ENCODE results near the gene LRMDA.
"Not testable (repeated sequence)": the region's sequence is repeated elsewhere in the genome, so short reads cannot be mapped to it uniquely, and the experiment has no call there.

Gene LRMDA

DNA sequence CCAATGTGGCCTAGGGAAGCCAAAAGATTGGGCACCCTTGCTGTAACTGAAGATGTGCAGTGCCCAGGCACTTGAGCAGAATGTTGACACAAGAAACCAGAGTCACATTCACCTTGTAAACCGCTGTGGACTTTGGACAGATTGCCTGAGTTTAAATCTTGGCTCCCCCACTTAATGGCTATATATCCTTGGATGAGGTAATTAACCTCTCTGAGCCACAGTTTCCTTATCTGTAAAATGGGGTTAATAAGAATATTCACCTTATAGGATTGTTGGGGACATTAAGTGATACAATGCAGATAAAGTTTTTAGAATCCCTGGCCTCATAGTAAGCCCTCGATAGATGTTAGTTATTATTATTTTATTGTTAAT lies 331.0 kb downstream of the LRMDA start:
- Mint-ChIP-seq H3K27ac (no peak overlapping the region), H3K4me1 (ENCODE audit: low read depth) (peaks cover 12% of the 10 kb centered on the region), H3K4me3 (no peak overlapping the region), H3K27me3 (no peaks in the 10 kb centered on the region), H3K36me3 (ENCODE audit: low read depth) (no peaks in the 10 kb centered on the region), H3K9me3 (no peaks in the 10 kb centered on the region)
- intact Hi-C loops (cut with micrococcal nuclease) = no loop called here

DNA sequence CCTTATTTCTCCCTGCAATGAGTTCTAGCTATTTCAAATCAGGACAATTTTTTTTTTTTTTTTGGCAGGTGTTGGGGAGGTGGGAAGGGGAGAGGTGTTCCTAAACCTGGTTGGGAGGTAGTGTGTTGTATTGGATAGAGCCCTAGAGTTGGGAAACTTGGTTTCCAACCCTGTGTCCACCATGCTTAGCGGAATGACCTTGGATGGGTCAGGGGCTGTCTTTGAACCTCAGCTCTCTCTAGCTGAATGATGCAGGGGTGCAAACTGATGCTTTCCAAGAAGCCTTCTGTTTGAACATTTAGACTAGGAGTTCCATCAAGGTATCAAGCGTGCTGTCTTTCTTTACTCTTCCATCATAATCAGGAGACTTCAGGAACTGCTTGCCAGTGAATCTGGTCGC lies 332.2 kb downstream of the LRMDA start:
- Mint-ChIP-seq H3K27me3 (no peaks in the 10 kb centered on the region), H3K4me1 (ENCODE audit: low read depth) (peaks cover 12% of the 10 kb centered on the region), H3K36me3 (ENCODE audit: low read depth) (no peaks in the 10 kb centered on the region), H3K27ac (no peak overlapping the region), H3K4me3 (no peak overlapping the region), H3K9me3 (no peaks in the 10 kb centered on the region)
- intact Hi-C loops (cut with micrococcal nuclease) = no loop called here

DNA sequence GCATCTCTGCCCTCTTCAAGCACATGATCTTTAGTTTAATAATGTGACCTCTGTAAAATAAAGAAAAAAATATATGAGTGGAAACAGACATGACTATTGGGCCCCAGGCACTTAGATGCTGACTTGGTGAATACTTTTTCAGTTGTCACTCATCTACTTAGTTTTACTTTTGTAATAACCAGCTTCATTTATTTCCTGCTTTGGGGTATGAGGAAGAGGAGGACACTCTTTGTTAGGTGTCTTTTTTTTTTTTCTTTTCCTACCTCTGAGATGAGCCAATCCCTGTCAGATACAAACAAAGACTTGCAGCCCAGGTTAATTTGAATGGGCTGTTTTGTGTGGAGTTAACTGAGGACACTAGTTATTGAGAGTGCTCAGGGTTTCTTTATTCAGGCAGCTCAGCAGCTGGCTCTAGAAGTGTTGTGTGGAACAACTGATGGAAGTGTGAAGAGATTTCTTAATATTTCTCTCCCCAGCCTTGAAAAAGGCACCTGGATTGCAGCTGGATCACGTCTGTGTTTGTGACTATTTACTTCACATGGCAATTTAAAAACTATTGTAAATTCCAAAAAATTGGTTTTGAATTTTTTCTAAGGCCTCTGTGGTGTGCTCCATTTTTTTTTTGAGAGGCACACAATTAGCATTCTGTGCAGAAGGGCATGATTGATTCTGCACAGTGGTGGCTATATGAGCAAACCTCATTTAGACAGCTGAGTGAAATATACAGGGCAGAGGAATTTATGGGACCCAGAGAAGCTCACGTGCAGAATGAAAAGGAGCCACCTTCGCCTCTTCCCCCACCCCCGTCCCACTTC lies 333.8 kb downstream of the LRMDA start:
- Mint-ChIP-seq H3K27me3 (no peaks in the 10 kb centered on the region), H3K4me1 (ENCODE audit: low read depth) (peaks cover 16% of the 10 kb centered on the region)
- intact Hi-C loops (cut with micrococcal nuclease) = no loop called here

DNA sequence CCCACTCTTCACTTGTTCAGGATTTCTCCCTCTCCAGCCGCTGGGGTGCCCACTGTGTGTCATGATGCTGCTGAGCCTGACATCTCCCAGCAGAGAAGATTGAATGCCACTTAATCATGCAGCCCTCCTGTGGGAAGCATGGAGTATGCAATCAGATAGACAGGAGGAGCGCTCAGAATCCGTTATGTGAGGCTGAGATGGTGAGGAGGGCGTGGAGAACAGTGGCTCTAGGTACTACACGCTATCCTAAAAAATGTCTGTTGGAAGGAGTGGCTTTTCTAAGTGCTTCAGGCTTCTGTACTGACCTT lies 334.3 kb downstream of the LRMDA start:
- H3K4me3 Mint-ChIP-seq = no peak overlapping the region
- intact Hi-C loops (cut with micrococcal nuclease) = no loop called here
- H3K4me1 Mint-ChIP-seq (ENCODE audit: low read depth) = peaks cover 21% of the 10 kb centered on the region
- H3K27ac Mint-ChIP-seq = no peak overlapping the region
- no peaks in the 10 kb centered on the region for H3K36me3 Mint-ChIP-seq (ENCODE audit: low read depth)
- no peaks in the 10 kb centered on the region for H3K9me3 Mint-ChIP-seq
- no peaks in the 10 kb centered on the region for H3K27me3 Mint-ChIP-seq

More for the DNA sequence above, 333.8 kb downstream of the LRMDA start:
- no peak overlapping the region for H3K4me3 Mint-ChIP-seq
- no peaks in the 10 kb centered on the region for H3K9me3 Mint-ChIP-seq
- H3K36me3 Mint-ChIP-seq (ENCODE audit: low read depth) = no peaks in the 10 kb centered on the region
- H3K27ac Mint-ChIP-seq = no peak overlapping the region

GRCh38 chr10:75766106-75766505 lies 334.7 kb downstream of the LRMDA start:
- Mint-ChIP-seq H3K4me1 (ENCODE audit: low read depth) (peaks cover 24% of the 10 kb centered on the region), H3K27me3 (no peaks in the 10 kb centered on the region), H3K27ac (no peak overlapping the region), H3K4me3 (no peak overlapping the region), H3K9me3 (no peaks in the 10 kb centered on the region), H3K36me3 (ENCODE audit: low read depth) (no peaks in the 10 kb centered on the region)
- intact Hi-C loops (cut with micrococcal nuclease) = no loop called here

DNA sequence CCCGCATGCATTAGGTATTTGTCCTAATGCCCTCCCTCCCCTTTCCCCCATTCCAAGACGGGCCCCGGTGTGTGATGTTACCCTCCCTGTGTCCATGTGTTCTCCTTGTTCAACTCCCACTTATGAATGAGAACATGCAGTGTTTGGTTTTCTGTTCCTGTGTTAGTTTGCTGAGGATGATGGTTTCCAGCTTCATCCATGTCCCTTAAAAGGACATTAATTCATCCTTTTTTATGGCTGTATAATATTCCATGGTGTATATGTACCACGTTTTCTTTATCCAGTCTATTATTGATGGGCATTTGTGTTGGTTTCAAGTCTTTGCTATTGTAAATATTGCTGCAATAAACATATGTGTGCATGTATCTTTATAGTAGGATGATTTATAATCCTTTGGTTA lies 335.3 kb downstream of the LRMDA start:
- H3K4me1 Mint-ChIP-seq (ENCODE audit: low read depth) = peaks cover 31% of the 10 kb centered on the region
- H3K27ac Mint-ChIP-seq; H3K36me3 Mint-ChIP-seq (ENCODE audit: low read depth); H3K27me3 Mint-ChIP-seq; H3K9me3 Mint-ChIP-seq; H3K4me3 Mint-ChIP-seq; intact Hi-C loops (cut with micrococcal nuclease): not testable (repeated sequence)

DNA sequence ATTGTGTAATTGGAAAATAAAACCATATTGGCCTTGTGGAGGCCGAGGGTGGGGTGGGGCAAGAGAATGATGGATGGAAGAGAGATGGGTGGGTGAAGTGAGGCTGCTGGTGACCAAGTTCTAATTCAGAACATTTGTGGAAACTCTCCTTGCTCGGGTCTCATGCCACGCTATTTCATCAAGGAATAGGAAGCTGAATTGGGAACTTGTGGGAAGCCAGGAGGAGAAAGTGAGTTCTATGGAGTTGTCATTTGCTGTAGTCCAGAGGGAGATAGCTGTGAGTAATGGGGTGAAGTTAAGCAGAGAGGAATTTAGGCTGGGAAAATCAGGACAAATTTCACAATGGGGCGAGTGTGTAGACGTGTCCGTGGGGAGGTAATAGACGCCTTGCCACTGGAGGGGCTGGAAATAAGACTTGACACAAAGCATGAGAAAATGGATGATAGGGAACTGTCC lies 339.2 kb downstream of the LRMDA start:
- H3K27me3 Mint-ChIP-seq = no peaks in the 10 kb centered on the region
- H3K27ac Mint-ChIP-seq = peak overlapping the region; percentile 3
- no peaks in the 10 kb centered on the region for H3K36me3 Mint-ChIP-seq (ENCODE audit: low read depth)
- intact Hi-C loops (cut with micrococcal nuclease) = no loop called here
- no peak overlapping the region for H3K4me3 Mint-ChIP-seq
- H3K9me3 Mint-ChIP-seq = no peaks in the 10 kb centered on the region
- H3K4me1 Mint-ChIP-seq (ENCODE audit: low read depth) = peaks cover 29% of the 10 kb centered on the region

- Mint-ChIP-seq H3K36me3 (ENCODE audit: low read depth) (no peaks in the 10 kb centered on the region), H3K4me1 (ENCODE audit: low read depth) (peaks cover 29% of the 10 kb centered on the region), H3K9me3 (no peaks in the 10 kb centered on the region), H3K27ac (peak overlapping the region; percentile 3), H3K4me3 (peak overlapping the region; percentile 28), H3K27me3 (no peaks in the 10 kb centered on the region)
- intact Hi-C loops (cut with micrococcal nuclease) = no loop called here
Measured at GRCh38 chr10:75771606-75772005, 340.2 kb downstream of the LRMDA start.

- Mint-ChIP-seq H3K4me3 (peak overlapping the region; percentile 63), H3K9me3 (no peaks in the 10 kb centered on the region), H3K27me3 (no peaks in the 10 kb centered on the region), H3K36me3 (ENCODE audit: low read depth) (no peaks in the 10 kb centered on the region), H3K27ac (peak overlapping the region; percentile 3), H3K4me1 (ENCODE audit: low read depth) (peaks cover 29% of the 10 kb centered on the region)
- intact Hi-C loops (cut with micrococcal nuclease) = no loop called here
Measured at GRCh38 chr10:75772153-75772887, 340.9 kb downstream of the LRMDA start.

DNA sequence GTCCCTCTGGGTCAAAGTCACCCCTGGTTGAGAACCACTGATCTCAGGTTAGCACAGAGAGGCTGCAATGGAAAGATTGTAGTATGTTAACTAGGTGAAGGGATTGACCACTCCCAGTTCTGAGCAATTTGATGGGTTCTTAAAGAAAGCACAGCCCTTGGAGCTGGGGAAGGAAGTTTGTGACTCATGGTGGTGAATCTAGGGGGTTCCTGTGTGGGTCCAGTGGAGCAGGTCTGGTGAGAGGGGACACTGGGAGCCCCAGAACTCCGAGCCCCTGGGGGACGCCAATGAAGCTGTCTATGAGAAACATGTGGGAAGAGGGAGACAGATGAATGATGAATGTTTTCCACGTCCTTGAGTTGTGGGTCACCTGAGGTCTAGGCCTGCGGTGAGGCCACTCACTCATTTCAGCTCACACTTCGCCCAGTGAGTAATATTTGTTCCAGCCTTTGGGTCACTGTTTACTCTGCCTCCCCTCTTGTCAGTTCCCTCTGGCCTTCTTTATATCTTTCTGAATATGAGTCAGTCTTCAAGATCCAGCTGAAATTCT lies 341.9 kb downstream of the LRMDA start:
- Mint-ChIP-seq H3K4me3 (no peak overlapping the region), H3K4me1 (ENCODE audit: low read depth) (peaks cover 29% of the 10 kb centered on the region), H3K27ac (peak overlapping the region; percentile 2), H3K27me3 (no peaks in the 10 kb centered on the region), H3K36me3 (ENCODE audit: low read depth) (no peaks in the 10 kb centered on the region), H3K9me3 (no peaks in the 10 kb centered on the region)
- intact Hi-C loops (cut with micrococcal nuclease) = no loop called here

DNA sequence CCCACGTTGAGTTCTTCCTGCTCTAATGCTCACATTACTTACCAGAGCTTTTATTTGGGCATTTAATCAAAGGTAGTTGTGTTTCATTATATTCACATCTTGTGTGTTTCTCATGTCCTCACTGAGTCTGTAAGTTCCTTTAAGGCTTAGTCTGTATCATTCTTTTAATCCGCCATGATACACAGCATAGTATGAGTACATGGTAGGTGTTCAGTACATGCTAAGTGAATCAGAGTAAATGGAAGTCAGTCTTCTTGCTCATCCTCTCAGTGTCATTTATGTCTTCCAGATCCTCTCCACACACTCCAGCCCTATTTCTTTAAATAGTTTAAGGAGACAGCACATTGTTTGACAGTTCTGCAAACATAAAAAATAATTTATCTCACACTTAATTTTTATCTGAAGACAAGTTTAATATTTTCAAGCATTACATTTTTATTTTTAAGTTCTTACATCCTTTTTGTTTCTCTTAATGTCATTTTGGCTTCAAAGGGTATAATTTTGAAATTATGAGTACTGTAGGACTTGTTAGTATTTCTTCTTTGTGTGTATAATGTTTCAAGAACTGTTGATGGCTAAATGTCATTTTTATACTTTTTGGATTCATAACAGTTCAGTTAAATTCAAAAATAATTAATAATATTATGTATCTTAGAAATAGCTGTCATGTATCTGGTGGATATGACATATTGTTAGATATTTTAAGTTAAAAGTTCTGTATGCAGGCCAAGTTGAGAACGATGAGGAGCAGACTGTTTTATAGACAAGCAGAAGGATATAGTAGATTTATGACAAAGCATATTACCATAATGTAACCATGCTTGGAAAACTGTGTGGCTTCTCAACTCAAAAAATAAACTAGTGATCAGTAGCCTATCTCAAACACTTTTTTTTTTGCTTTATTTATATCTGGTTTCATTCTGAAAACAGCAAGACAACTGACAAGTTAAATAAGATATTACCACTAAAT lies 342.7 kb downstream of the LRMDA start:
- H3K36me3 Mint-ChIP-seq (ENCODE audit: low read depth) = no peaks in the 10 kb centered on the region
- H3K27me3 Mint-ChIP-seq = no peaks in the 10 kb centered on the region
- no peaks in the 10 kb centered on the region for H3K9me3 Mint-ChIP-seq
- intact Hi-C loops (cut with micrococcal nuclease) = no loop called here
- H3K27ac Mint-ChIP-seq = peak overlapping the region; percentile 2
- peaks cover 29% of the 10 kb centered on the region for H3K4me1 Mint-ChIP-seq (ENCODE audit: low read depth)
- H3K4me3 Mint-ChIP-seq = no peak overlapping the region

- H3K9me3 Mint-ChIP-seq = no peaks in the 10 kb centered on the region
- no peak overlapping the region for H3K27ac Mint-ChIP-seq
Measured at GRCh38 chr10:75774783-75775490, 343.5 kb downstream of the LRMDA start.

DNA sequence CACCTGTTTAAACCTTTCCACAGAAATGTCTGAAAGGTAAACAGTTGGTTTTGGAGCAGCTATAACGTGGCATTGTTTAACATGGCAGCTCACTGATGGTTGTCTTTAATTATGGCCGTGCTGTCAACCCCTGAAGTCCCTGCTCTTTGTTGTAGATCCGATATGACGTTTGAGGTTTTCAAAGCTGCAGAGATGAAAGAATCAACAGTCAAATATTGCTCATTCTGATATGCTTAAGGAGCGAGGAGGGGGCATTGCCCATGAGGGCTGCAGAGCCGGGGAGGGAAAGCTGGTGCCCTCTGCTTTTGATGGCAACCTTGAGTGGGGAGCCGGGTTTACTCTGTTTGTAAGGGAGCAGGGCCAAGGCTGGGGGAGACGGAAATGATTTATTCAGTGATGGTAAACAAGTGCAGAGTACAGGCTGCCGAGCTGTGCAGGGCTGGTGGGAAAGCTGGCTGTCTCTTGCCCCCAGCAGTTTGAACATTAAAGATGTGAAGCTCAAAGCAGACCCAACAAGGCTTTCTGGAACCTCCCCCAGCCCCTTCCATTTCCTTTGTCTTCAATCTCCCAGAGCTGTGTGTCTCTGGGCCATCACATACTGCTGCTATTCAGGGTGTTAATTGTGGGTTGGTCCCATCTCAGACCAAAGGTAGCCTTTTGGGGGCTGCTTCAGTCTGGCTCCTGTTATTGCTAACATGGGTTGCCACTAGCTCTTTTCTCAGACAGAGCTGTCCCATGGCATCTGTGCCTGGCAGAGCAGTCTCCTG lies 345.5 kb downstream of the LRMDA start:
- Mint-ChIP-seq H3K4me3 (no peak overlapping the region), H3K27ac (no peak overlapping the region), H3K9me3 (no peaks in the 10 kb centered on the region), H3K36me3 (ENCODE audit: low read depth) (no peaks in the 10 kb centered on the region), H3K4me1 (ENCODE audit: low read depth) (peaks cover 9% of the 10 kb centered on the region), H3K27me3 (no peaks in the 10 kb centered on the region)
- intact Hi-C loops (cut with micrococcal nuclease) = no loop called here

More at GRCh38 chr10:75774783-75775490, 343.5 kb downstream of the LRMDA start:
- Mint-ChIP-seq H3K36me3 (ENCODE audit: low read depth) (no peaks in the 10 kb centered on the region), H3K4me3 (no peak overlapping the region), H3K4me1 (ENCODE audit: low read depth) (peaks cover 25% of the 10 kb centered on the region), H3K27me3 (no peaks in the 10 kb centered on the region)
- intact Hi-C loops (cut with micrococcal nuclease) = no loop called here

Data from dendritic cell treated with granulocyte-macrophage colony-stimulating factor and Interleukin-4, amounts not matched to agents 40 ng/mL and 50 ng/mL, for 4 days (primary cell).